Activated CD8-positive, alpha-beta memory T cell treated with anti-CD3 and anti-CD28 coated beads for 1 hour (primary cell): ENCODE measurements around the gene TIGD1.
"Not testable (repeated sequence)": the region's sequence is repeated elsewhere in the genome, so short reads cannot be mapped to it uniquely, and the experiment has no call there.

Source experiments
- DNase-seq, 2 donors: peaks; one replicate each; pipeline ENCODE4 v3.0.0-alpha.2; 2020; ENCODE audit warnings: low read depth in 1 of 2; ENCODE audit errors: extremely low read depth in 1 of 2

Gene TIGD1

DNA sequence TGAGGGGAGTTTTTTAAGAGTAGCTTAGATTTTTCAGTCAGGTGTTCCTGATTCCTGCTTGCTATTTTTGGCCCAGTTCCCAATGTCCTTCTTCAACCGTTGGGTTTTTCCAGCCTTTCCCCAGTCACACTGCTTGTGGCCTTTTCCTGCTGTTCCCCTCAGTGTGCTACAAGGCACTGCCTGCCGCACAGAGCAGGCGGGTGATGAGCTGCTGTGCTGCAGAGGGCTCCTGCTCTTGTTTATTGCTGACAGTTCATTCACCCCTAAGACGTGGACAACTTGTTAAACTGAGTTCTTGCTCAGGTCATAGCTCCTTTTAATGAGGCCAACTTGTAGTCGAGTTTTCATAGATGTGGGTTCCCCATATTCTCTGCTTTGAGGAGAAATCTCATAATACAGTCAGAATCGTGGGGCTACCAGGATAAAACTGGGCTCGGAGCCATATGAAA is 20.7 kb upstream of the TIGD1 start:
- DNase-seq = no peak

DNA sequence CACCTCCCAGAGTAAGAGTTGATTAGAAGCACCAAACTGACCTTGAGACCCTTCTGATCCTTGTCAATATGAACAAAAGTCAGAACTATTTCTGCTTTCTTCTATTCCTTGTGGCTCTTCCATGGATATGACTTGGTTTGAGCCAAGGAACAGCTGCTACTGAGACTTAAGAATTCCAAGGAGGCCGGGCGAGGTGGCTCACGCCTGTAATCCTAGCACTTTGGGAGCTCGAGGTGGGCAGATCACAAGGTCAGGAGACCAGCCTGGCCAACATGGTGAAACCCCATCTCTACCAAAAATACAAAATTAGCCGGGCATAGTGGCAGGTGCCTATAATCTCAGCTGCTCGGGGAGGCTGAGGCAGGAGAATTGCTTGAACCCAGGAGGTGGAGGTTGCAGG is 20.1 kb upstream of the TIGD1 start:
- DNase-seq = not testable (repeated sequence)

GRCh38 chr2:232569541-232569940 is 19.2 kb upstream of the TIGD1 start:
- no peak for DNase-seq

GRCh38 chr2:232568161-232568560 is 17.8 kb upstream of the TIGD1 start:
- no peak for DNase-seq

DNA sequence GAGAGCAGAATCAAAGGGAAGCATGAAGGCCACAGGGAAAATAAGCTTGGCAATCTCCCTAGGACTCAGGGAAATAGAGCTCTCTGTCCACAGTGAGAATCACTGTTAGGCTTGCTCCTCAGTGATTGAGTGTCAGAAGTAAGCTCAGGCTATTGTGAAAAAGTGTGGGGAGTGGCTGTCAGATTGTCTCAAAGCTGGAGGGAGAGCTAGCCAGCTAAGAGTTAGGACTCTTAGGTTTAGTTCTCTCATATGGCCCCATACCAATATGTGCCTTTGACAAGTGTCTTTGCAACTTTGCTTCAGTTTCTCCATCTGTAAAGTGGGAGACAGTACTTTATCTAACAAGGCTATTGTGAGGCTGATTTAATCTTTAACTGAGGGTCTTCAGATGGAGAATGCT is 17.4 kb upstream of the TIGD1 start:
- DNase-seq = no peak

DNA sequence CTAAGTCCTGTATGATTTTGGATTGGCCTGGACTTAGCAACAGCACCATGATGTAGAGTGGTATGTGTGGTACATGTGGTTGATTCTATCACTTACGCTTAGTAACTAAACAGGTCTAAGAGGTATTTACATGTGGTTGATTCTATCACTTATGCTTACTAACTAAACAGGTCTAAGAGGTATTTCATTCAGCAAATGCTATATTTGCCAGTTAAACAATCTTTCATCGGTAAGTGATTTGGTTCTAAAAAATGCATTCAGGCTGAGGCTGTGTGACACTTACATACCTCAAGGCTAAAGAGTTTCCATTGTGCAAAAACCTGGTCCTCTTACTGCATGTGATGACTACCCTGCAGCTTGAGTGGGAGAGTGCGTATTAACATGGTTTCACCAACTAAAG is 13.2 kb upstream of the TIGD1 start:
- no peak for DNase-seq

DNA sequence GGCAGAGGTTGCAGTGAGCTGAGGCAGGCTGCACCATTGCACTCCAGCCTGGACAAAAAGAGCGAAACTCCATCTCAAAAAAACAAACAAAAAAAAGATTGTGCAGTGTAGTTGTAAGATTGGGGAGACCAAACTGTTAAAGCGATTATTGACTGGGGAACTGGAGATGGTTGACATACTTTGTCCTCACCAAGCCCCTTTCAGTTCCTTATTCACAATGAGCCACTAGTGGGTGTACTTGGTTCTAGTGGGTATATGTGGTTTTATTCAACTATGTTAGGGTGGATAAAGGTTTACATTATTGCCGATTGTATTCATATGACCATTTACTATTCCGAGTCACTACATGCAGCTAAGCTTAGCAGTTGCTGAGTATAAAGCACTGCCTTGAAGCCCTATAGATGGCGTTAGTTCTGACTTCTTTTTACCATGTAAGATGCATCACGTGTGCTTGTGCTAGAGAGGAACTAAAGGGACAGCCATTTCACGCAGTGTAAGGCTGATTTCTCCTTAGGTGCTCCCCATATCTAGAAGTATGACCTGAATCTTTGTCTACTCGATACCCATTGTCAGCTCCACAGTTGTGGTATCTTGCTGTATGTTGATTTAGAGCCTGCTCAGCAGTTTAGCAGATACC is 12.3 kb upstream of the TIGD1 start:
- no peak for DNase-seq

GRCh38 chr2:232556426-232556825 is 6.1 kb upstream of the TIGD1 start:
- no peak for DNase-seq

GRCh38 chr2:232551776-232552175 is 1.4 kb upstream of the TIGD1 start:
- no peak for DNase-seq

DNA sequence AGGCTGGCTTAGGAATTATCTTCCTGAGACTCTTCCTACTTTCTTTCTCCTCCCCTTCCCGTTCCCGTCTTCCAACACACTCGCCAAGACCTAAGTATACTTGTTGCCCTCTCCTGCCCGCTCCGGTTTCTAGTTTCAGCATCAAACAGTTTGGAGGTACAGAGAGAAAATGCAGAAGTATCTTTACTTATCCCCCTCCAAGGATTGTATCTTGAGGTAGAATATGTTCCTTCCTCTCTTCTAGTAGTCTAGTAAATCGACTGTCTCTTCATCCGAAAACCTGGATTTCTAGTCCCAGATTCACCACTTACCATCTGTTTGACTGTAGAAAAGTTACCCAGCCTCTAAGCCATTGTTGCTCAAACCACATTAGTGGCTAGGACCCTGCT is 887 bp upstream of the TIGD1 start:
- no peak for DNase-seq

DNA sequence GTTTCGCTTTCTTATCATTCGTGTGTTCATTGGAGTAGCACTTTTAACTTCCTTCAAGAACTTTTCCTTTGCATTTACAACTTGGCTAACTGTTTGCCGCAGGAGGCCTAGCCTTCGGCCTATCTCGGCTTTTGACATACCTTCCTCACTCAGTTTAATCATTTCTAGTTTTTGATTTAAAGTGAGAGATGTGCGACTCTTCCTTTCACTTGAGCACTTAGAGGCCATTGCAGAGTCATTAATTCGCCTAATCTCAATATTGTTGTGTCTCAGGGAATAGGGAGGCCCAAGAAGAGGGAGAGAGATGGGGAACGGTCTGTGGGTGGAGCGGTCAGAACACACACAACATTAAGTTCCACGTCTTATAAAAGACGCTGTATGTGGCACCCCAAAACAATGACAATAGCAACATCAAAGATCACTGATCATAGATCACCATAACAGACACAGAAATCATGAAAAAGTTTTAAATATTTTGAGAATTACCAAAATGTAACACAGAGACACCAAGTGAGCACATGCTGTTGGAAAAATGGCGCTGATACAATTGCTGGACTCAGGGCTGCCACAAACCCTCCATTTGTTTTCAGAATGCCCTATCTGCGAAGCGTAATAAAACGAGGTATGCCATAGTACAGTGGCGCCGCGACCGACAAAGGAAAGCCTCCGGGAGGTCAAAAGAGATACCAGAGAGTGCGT is 553 bp downstream of the TIGD1 start:
- DNase-seq = no peak

DNA sequence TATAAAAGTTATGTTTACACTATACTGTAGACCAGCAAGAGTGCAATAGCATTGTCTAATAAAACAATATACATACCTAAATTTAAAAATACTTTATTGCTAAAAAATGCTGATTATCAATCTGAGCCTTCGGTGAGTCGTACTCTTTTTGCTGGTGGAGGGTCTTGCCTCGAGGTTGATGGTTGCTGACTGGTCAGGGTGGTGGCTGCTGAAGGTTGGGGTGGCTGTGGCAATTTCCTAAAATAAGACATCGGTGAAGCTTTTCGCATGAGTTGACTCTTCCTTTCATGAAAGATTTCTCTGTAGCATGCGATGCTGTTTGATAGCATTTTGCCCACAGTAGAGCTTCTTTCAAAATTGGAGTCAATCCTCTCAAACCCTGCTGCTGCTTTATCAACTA is 2.4 kb downstream of the TIGD1 start:
- no peak for DNase-seq

DNA sequence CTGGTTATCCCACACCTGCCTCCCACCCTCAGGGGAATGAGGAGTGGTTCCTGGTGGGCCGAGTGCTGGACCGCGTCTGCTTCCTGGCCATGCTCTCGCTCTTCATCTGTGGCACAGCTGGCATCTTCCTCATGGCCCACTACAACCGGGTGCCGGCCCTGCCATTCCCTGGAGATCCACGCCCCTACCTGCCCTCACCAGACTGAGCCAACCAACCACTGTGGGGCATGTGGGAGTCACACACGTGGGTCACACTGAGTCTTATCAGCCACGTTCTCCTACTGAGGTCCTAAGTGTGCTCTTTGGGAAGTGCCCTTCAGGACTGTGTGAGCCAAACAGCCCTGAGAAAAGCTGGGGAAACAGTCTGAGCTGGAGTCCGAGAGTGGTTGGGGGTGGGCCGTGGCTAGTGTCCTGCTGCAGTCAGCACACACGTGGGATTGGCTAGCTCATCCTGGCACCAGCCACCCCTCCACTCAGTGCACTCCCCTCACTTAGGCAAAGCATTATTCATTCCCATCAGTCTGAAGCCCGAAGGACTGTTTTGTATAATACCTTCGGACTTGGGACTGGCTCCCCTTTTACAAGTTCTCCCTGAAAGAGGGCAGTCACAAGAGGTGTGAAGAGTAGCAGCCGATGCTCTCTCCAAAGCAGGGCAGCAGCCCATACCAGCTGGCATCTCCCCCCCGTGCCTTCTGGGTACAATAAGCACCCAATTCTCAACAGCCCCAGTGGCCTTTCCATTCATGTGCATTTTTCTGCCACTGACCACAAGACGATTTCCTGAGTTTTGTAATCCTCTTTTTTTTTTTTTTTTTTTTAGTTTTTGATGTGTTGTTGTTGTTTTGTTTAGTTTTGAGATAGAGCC is 4.6 kb downstream of the TIGD1 start:
- no peak for DNase-seq

GRCh38 chr2:232544674-232545073 is 5.7 kb downstream of the TIGD1 start:
- no peak for DNase-seq

- no peak for DNase-seq
Observed at GRCh38 chr2:232543928-232544631, 6.3 kb downstream of the TIGD1 start.

- DNase-seq = no peak
Observed at GRCh38 chr2:232543491-232543890, 6.9 kb downstream of the TIGD1 start.

GRCh38 chr2:232542715-232543467 is 7.5 kb downstream of the TIGD1 start:
- DNase-seq = no peak

- DNase-seq = no peak
Observed at GRCh38 chr2:232541961-232542714, 8.2 kb downstream of the TIGD1 start.

- no peak for DNase-seq
Observed at GRCh38 chr2:232541195-232541960, 9.0 kb downstream of the TIGD1 start.
